ENCODE measurements around the gene SUPT3H.

DNA sequence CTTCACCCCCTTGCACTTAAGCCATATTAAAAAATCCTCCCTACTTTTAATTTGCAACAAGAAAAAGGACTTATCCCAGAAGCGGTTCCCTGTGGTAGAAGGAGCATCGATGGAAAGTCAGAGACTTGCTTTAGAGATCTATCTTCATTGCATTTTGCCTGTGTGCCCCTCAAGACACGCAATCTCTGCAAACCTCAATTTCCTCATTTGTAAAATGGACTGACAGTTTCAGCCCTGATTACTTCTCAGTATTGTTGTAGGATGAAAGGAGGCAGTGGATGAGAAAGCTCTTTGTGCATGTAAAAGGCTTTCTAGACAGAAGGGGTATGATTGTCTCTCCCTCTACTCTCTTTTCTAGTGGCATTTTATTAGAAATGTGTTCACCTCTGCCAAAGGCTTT, 580.0 kb downstream of the SUPT3H start:
- TF ChIP-seq, protein P1, sequence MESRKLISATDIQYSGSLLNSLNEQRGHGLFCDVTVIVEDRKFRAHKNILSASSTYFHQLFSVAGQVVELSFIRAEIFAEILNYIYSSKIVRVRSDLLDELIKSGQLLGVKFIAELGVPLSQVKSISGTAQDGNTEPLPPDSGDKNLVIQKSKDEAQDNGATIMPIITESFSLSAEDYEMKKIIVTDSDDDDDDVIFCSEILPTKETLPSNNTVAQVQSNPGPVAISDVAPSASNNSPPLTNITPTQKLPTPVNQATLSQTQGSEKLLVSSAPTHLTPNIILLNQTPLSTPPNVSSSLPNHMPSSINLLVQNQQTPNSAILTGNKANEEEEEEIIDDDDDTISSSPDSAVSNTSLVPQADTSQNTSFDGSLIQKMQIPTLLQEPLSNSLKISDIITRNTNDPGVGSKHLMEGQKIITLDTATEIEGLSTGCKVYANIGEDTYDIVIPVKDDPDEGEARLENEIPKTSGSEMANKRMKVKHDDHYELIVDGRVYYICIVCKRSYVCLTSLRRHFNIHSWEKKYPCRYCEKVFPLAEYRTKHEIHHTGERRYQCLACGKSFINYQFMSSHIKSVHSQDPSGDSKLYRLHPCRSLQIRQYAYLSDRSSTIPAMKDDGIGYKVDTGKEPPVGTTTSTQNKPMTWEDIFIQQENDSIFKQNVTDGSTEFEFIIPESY (IDR thresholded peaks at IDR 0.05), result no peak
- TF ChIP-seq, protein P2, sequence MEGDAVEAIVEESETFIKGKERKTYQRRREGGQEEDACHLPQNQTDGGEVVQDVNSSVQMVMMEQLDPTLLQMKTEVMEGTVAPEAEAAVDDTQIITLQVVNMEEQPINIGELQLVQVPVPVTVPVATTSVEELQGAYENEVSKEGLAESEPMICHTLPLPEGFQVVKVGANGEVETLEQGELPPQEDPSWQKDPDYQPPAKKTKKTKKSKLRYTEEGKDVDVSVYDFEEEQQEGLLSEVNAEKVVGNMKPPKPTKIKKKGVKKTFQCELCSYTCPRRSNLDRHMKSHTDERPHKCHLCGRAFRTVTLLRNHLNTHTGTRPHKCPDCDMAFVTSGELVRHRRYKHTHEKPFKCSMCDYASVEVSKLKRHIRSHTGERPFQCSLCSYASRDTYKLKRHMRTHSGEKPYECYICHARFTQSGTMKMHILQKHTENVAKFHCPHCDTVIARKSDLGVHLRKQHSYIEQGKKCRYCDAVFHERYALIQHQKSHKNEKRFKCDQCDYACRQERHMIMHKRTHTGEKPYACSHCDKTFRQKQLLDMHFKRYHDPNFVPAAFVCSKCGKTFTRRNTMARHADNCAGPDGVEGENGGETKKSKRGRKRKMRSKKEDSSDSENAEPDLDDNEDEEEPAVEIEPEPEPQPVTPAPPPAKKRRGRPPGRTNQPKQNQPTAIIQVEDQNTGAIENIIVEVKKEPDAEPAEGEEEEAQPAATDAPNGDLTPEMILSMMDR (IDR thresholded peaks at IDR 0.05; ENCODE audit: low read depth, low read length, missing input control), result no peak
- TF ChIP-seq, protein P3, sequence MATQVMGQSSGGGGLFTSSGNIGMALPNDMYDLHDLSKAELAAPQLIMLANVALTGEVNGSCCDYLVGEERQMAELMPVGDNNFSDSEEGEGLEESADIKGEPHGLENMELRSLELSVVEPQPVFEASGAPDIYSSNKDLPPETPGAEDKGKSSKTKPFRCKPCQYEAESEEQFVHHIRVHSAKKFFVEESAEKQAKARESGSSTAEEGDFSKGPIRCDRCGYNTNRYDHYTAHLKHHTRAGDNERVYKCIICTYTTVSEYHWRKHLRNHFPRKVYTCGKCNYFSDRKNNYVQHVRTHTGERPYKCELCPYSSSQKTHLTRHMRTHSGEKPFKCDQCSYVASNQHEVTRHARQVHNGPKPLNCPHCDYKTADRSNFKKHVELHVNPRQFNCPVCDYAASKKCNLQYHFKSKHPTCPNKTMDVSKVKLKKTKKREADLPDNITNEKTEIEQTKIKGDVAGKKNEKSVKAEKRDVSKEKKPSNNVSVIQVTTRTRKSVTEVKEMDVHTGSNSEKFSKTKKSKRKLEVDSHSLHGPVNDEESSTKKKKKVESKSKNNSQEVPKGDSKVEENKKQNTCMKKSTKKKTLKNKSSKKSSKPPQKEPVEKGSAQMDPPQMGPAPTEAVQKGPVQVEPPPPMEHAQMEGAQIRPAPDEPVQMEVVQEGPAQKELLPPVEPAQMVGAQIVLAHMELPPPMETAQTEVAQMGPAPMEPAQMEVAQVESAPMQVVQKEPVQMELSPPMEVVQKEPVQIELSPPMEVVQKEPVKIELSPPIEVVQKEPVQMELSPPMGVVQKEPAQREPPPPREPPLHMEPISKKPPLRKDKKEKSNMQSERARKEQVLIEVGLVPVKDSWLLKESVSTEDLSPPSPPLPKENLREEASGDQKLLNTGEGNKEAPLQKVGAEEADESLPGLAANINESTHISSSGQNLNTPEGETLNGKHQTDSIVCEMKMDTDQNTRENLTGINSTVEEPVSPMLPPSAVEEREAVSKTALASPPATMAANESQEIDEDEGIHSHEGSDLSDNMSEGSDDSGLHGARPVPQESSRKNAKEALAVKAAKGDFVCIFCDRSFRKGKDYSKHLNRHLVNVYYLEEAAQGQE (IDR thresholded peaks at IDR 0.05), result no peak
- TF ChIP-seq GABPA (IDR thresholded peaks at IDR 0.05 in 1 of 2, conservative IDR thresholded peaks at IDR 0.05 in 1 of 2) (no peak), SP1 (IDR thresholded peaks at IDR 0.05) (no peak), JUND (IDR thresholded peaks at IDR 0.05) (no peak), YY1 (IDR thresholded peaks at IDR 0.05) (no peak), HNF4G (IDR thresholded peaks at IDR 0.05) (no peak), RAD21 (IDR thresholded peaks at IDR 0.05) (no peak), RXRA (IDR thresholded peaks at IDR 0.05) (no peak), EGR1 (IDR thresholded peaks at IDR 0.05; ENCODE audit: low read depth in 2 of 2) (no peak), TAF1 (conservative IDR thresholded peaks at IDR 0.05) (no peak)
- TF ChIP-seq, protein P4, sequence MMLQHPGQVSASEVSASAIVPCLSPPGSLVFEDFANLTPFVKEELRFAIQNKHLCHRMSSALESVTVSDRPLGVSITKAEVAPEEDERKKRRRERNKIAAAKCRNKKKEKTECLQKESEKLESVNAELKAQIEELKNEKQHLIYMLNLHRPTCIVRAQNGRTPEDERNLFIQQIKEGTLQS (IDR thresholded peaks at IDR 0.05), result no peak
- TF ChIP-seq, protein P5, sequence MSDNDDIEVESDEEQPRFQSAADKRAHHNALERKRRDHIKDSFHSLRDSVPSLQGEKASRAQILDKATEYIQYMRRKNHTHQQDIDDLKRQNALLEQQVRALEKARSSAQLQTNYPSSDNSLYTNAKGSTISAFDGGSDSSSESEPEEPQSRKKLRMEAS (IDR thresholded peaks at IDR 0.05), result no peak
